Gastroesophageal sphincter (tissue), 3 donors: ENCODE measurements around the gene CBX1.

Source experiments
- EP300 ChIP-seq: sonication (generic); formaldehyde crosslinking; IDR thresholded peaks from one replicate; pipeline ENCODE4 v1.6.1; 2017; ENCODE audit warnings: antibody characterized with exemption, mild to moderate bottlenecking
- POLR2A ChIP-seq, 2 donors: fragments of 450-650 bp; IDR thresholded peaks; one replicate each; pipeline ENCODE4 v1.6.1; 2017; ENCODE audit warnings: antibody characterized with exemption in 2 of 2, mild to moderate bottlenecking in 2 of 2, moderate library complexity in 1 of 2
- POLR2AphosphoS5 ChIP-seq: sonication (generic); formaldehyde crosslinking; IDR thresholded peaks from one replicate; pipeline ENCODE4 v1.6.1; 2017; ENCODE audit warnings: antibody characterized with exemption
- TF ChIP-seq, protein P1 (sequence below), 4 experiments: fragments of 200-600 bp in 2 of 4; fragments of 450-650 bp in 2 of 4; sonication (generic) in 1 of 4; IDR thresholded peaks; one replicate each; pipeline ENCODE4 v1.5.1; 2017 to 2019; ENCODE audit warnings: antibody characterized with exemption in 4 of 4, mild to moderate bottlenecking in 2 of 4, moderate library complexity in 2 of 4

DNA sequence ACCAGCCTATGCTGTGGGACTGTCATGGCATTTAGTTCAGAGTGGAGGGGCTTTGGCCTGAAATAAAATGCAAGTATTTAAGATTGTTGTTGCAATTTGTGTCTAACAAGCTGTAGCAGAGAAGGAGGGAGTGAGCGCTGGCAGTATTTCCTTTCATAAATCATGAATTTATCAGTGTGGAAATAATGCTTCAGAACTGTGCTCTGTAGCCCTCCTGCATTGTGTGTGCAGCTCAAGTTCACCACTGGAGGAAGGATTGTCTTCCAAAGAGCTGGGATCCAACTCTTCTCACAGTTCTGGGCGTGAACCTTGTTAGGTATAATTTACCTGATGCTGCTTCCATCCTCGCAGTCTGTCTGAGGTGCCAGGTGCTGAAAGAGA is 21.4 kb upstream of the CBX1 start:
- TF ChIP-seq EP300 (no peak), POLR2AphosphoS5 (no peak), POLR2A (IDR thresholded peaks at IDR 0.05) (no peak)
- TF ChIP-seq, protein P1, sequence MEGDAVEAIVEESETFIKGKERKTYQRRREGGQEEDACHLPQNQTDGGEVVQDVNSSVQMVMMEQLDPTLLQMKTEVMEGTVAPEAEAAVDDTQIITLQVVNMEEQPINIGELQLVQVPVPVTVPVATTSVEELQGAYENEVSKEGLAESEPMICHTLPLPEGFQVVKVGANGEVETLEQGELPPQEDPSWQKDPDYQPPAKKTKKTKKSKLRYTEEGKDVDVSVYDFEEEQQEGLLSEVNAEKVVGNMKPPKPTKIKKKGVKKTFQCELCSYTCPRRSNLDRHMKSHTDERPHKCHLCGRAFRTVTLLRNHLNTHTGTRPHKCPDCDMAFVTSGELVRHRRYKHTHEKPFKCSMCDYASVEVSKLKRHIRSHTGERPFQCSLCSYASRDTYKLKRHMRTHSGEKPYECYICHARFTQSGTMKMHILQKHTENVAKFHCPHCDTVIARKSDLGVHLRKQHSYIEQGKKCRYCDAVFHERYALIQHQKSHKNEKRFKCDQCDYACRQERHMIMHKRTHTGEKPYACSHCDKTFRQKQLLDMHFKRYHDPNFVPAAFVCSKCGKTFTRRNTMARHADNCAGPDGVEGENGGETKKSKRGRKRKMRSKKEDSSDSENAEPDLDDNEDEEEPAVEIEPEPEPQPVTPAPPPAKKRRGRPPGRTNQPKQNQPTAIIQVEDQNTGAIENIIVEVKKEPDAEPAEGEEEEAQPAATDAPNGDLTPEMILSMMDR (IDR thresholded peaks at IDR 0.05): no peak
